CD14-positive monocyte (primary cell): ENCODE measurements around the gene B4GALNT4. TPM values are rescaled to one million over a fixed set of nuclear protein-coding genes. Genes with fewer than 3 reads are reported as not detected.

Experiments used
- DNase-seq, 3 donors: peaks; one replicate each; pipeline ENCODE4 v3.0.0-alpha.2; 2011 to 2022
- H2AFZ ChIP-seq: 2 replicates; pipeline ENCODE4 v1.6.0; 2012; ENCODE audit warnings: mild to moderate bottlenecking, low read depth, low read length, inconsistent platforms; ENCODE audit not compliant: insufficient read depth, poor library complexity, severe bottlenecking
- H3K27ac ChIP-seq, 2 donors: 1 replicate in 1 of 2; 2 replicates in 1 of 2; pipeline ENCODE4 v1.5.1; 2012 to 2013; ENCODE audit warnings: low read length in 2 of 2, control low read depth in 1 of 2, inconsistent platforms in 1 of 2, low read depth in 1 of 2, mild to moderate bottlenecking in 1 of 2
- H3K27me3 ChIP-seq, 2 donors: one replicate each; pipeline versions ENCODE4 v1.6.0 to v1.6.1; 2011 to 2013; ENCODE audit warnings: low read length in 2 of 2; ENCODE audit not compliant: control insufficient read depth in 2 of 2, insufficient read depth in 2 of 2
- H3K36me3 ChIP-seq, 2 donors: replicated peaks in 1 of 2; 1 replicate in 1 of 2; 2 replicates in 1 of 2; pipeline versions ENCODE4 v1.5.1 to v1.6.1; 2012 to 2013; ENCODE audit warnings: low read length in 2 of 2, control low read depth in 1 of 2, inconsistent platforms in 1 of 2, mild to moderate bottlenecking in 1 of 2; ENCODE audit not compliant: insufficient read depth in 2 of 2, control insufficient read depth in 1 of 2
- H3K4me1 ChIP-seq, 2 donors: 1 replicate in 1 of 2; 2 replicates in 1 of 2; pipeline versions ENCODE4 v1.5.1 to v1.6.1; 2012 to 2013; ENCODE audit warnings: low read length in 2 of 2, control low read depth in 1 of 2, inconsistent platforms in 1 of 2, mild to moderate bottlenecking in 1 of 2, moderate library complexity in 1 of 2; ENCODE audit not compliant: insufficient read depth in 2 of 2, control insufficient read depth in 1 of 2
- H3K4me2 ChIP-seq: replicated peaks from 2 replicates; pipeline ENCODE3; 2012; ENCODE audit warnings: low read length, moderate library complexity, mild to moderate bottlenecking; ENCODE audit not compliant: poor library complexity, severe bottlenecking; ENCODE audit errors: extremely low read depth
- H3K4me3 ChIP-seq, 3 experiments: fragments of 200-600 bp in 1 of 3; sonication (generic) in 1 of 3; replicated peaks in 1 of 3; 1 replicate in 2 of 3; 2 replicates in 1 of 3; pipeline ENCODE4 v1.5.1; 2011 to 2013; ENCODE audit warnings: low read length in 3 of 3, mild to moderate bottlenecking in 3 of 3, control low read depth in 2 of 3, low read depth in 2 of 3, inconsistent platforms in 1 of 3, moderate library complexity in 1 of 3
- H3K79me2 ChIP-seq: 2 replicates; pipeline ENCODE4 v1.6.0; 2012; ENCODE audit warnings: mild to moderate bottlenecking, control low read depth, inconsistent platforms, low read length, moderate library complexity; ENCODE audit not compliant: insufficient read depth
- H3K9ac ChIP-seq: 2 replicates; pipeline ENCODE4 v1.6.0; 2017; ENCODE audit warnings: low read length, mild to moderate bottlenecking; ENCODE audit not compliant: insufficient read depth, poor library complexity, severe bottlenecking
- H3K9me3 ChIP-seq, 2 donors: replicated peaks in 1 of 2; 1 replicate in 1 of 2; 2 replicates in 1 of 2; pipeline versions ENCODE4 v1.5.1 to v1.6.1; 2012 to 2013; ENCODE audit warnings: low read length in 2 of 2, control low read depth in 1 of 2; ENCODE audit not compliant: control insufficient read depth in 1 of 2, insufficient read depth in 1 of 2
- H4K20me1 ChIP-seq: 2 replicates; pipeline ENCODE4 v1.6.0; 2012; ENCODE audit warnings: mild to moderate bottlenecking, low read length, control low read depth, moderate library complexity; ENCODE audit not compliant: insufficient read depth
- H3K27ac Mint-ChIP-seq, 7 donors: one replicate each; pipeline ENCODE4 v1.8.0; 2020; ENCODE audit warnings: mild to moderate bottlenecking in 7 of 7, mixed read lengths in 7 of 7, moderate library complexity in 6 of 7, inconsistent platforms in 2 of 7
- H3K27me3 Mint-ChIP-seq, 3 donors: one replicate each; pipeline ENCODE4 v1.8.0; 2021 to 2022; ENCODE audit warnings: low read depth in 3 of 3, mild to moderate bottlenecking in 3 of 3, mixed read lengths in 3 of 3, moderate library complexity in 3 of 3, inconsistent platforms in 1 of 3
- H3K36me3 Mint-ChIP-seq, 2 donors: one replicate each; pipeline ENCODE4 v1.8.0; 2020; ENCODE audit warnings: mixed read lengths in 2 of 2, inconsistent platforms in 1 of 2, mild to moderate bottlenecking in 1 of 2
- H3K4me1 Mint-ChIP-seq: one replicate; pipeline ENCODE4 v1.8.0; 2020; ENCODE audit warnings: mild to moderate bottlenecking, mixed read lengths
- H3K4me3 Mint-ChIP-seq, 2 donors: one replicate each; pipeline ENCODE4 v1.8.0; 2020; ENCODE audit warnings: mild to moderate bottlenecking in 2 of 2, mixed read lengths in 2 of 2, moderate library complexity in 1 of 2
- H3K9me3 Mint-ChIP-seq, 7 donors: one replicate each; pipeline ENCODE4 v1.8.0; 2020 to 2022; ENCODE audit warnings: mixed read lengths in 7 of 7, mild to moderate bottlenecking in 6 of 7, moderate library complexity in 6 of 7, inconsistent platforms in 2 of 7
- WGBS: methylation state at CpG from one replicate; pipeline ENCODE4 v1.1.5; 2013; ENCODE audit warnings: missing lambda C conversion rate; ENCODE audit not compliant: insufficient coverage; 5-methylcytosine and 5-hydroxymethylcytosine counted together
- intact Hi-C, 2 donors: fragments of 100-400 bp; cut with micrococcal nuclease; formaldehyde crosslinking; loops; one replicate each; pipeline versions ENCODE4 v1.15.0 to v1.15.1; 2023
- polyA plus RNA-seq, 3 donors: library from polyadenylated mRNA; depleted of rRNA in 1 of 3; unstranded in 2 of 3; stranded (reverse) in 1 of 3; fragments of 300-500 nt in 2 of 3; fragments of >200 nt in 1 of 3; fragmentation: Illumina TruSeq in 2 of 3; gene quantifications; 1 replicate in 2 of 3; 2 replicates in 1 of 3; pipeline ENCODE4 v1.2.3, GENCODE V29; 2012 to 2021
- TF ChIP-seq, protein P1 (sequence below): fragments of 200-600 bp; IDR thresholded peaks from one replicate; pipeline ENCODE4 v1.8.0; 2022; ENCODE audit warnings: antibody characterized with exemption, mild to moderate bottlenecking

The B4GALNT4 gene
- polyA plus RNA-seq, 3 donors: not detected

GRCh38 chr11:377174-377865, 8.0 kb downstream of the B4GALNT4 start:
- H3K4me2 ChIP-seq: no peak overlapping the region
- TF ChIP-seq, protein P1, sequence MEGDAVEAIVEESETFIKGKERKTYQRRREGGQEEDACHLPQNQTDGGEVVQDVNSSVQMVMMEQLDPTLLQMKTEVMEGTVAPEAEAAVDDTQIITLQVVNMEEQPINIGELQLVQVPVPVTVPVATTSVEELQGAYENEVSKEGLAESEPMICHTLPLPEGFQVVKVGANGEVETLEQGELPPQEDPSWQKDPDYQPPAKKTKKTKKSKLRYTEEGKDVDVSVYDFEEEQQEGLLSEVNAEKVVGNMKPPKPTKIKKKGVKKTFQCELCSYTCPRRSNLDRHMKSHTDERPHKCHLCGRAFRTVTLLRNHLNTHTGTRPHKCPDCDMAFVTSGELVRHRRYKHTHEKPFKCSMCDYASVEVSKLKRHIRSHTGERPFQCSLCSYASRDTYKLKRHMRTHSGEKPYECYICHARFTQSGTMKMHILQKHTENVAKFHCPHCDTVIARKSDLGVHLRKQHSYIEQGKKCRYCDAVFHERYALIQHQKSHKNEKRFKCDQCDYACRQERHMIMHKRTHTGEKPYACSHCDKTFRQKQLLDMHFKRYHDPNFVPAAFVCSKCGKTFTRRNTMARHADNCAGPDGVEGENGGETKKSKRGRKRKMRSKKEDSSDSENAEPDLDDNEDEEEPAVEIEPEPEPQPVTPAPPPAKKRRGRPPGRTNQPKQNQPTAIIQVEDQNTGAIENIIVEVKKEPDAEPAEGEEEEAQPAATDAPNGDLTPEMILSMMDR: no peak
- H3K4me1 Mint-ChIP-seq: no peaks in the 10 kb centered on the region
- peaks cover 8 to 25% (median 9%) of the 10 kb centered on the region in 7 donors for H3K9me3 Mint-ChIP-seq
- H3K27me3 ChIP-seq: peaks cover 0 to 6% of the 10 kb centered on the region in 2 donors
- H3K27me3 Mint-ChIP-seq: peaks cover 6 to 14% (median 11%) of the 10 kb centered on the region in 3 donors
- no peak overlapping the region for H3K4me3 ChIP-seq
- DNase-seq: no peak
- no peak overlapping the region for H3K27ac ChIP-seq
- intact Hi-C loops: no loop called here
- peaks cover 0 to 24% of the 10 kb centered on the region in 2 donors for H3K9me3 ChIP-seq
- H3K4me3 Mint-ChIP-seq: no peak overlapping the region
- H3K9ac ChIP-seq: no peak overlapping the region
- WGBS: 93% methylated on average over 40 of the region's 44 CpGs
- H3K4me1 ChIP-seq: no peaks in the 10 kb centered on the region
- no peak overlapping the region for H2AFZ ChIP-seq
- no peaks in the 10 kb centered on the region for H3K79me2 ChIP-seq
- H3K36me3 Mint-ChIP-seq: no peaks in the 10 kb centered on the region
- H4K20me1 ChIP-seq: no peaks in the 10 kb centered on the region
- H3K36me3 ChIP-seq: no peaks in the 10 kb centered on the region
- H3K27ac Mint-ChIP-seq: no peak overlapping the region

DNA sequence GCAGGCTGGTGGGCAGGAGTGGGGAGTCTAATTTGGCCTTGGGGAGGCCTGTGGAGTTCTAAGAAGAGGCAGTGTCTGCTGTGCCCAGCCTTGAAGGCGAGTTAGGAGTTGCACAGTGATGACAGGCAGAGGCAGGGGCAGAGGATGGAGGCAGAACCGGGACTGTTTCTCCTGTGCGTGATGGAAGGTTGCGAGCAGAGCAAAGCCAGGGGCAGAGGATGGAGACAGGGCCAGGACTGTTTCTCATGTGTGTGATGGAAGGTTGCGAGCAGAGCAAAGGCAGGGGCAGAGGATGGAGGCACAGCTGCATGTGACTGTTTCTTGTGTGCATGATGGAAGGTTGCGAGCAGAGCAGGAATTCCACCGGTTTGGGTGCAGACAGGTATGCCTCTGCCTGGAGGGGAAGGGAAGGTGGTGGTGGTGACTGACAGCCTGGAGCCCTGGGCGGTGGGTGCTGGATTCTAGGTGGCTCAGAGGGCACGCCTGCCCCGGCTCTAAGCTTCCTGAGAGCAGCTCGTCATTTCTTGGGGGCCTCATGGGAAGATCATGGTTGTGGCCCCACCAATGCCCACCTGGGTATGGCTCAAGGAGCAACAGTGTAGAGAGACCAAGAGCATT, 8.7 kb downstream of the B4GALNT4 start:
- Histone ChIP-seq H3K4me3 (no peak overlapping the region), H3K79me2 (no peaks in the 10 kb centered on the region), H3K27me3 (peaks cover 0 to 9% of the 10 kb centered on the region in 2 donors), H3K4me2 (no peak overlapping the region), H3K27ac (no peak overlapping the region), H4K20me1 (no peaks in the 10 kb centered on the region), H3K9me3 (peaks cover 0 to 24% of the 10 kb centered on the region in 2 donors), H2AFZ (no peak overlapping the region), H3K9ac (no peak overlapping the region), H3K36me3 (no peaks in the 10 kb centered on the region), H3K4me1 (no peaks in the 10 kb centered on the region)
- TF ChIP-seq, protein P1: no peak
- no peak for DNase-seq
- H3K4me3 Mint-ChIP-seq: no peak overlapping the region
- peaks cover 8 to 25% (median 9%) of the 10 kb centered on the region in 7 donors for H3K9me3 Mint-ChIP-seq
- peaks cover 9 to 16% (median 13%) of the 10 kb centered on the region in 3 donors for H3K27me3 Mint-ChIP-seq
- H3K4me1 Mint-ChIP-seq: no peaks in the 10 kb centered on the region
- no peaks in the 10 kb centered on the region for H3K36me3 Mint-ChIP-seq
- no peak overlapping the region for H3K27ac Mint-ChIP-seq
- intact Hi-C loops: no loop called here
- 94% methylated on average over 9 of the region's 11 CpGs for WGBS
